Activated T-cell treated with anti-CD3 and anti-CD28 coated beads for 48 hours (primary cell): ENCODE measurements around the gene NCOA4.
"Not testable (repeated sequence)": the region's sequence is repeated elsewhere in the genome, so short reads cannot be mapped to it uniquely, and the experiment has no call there.

ENCODE experiments used
- DNase-seq: peaks from one replicate; pipeline ENCODE4 v3.0.0-alpha.2; 2020; ENCODE audit warnings: low read depth

Gene NCOA4

DNA sequence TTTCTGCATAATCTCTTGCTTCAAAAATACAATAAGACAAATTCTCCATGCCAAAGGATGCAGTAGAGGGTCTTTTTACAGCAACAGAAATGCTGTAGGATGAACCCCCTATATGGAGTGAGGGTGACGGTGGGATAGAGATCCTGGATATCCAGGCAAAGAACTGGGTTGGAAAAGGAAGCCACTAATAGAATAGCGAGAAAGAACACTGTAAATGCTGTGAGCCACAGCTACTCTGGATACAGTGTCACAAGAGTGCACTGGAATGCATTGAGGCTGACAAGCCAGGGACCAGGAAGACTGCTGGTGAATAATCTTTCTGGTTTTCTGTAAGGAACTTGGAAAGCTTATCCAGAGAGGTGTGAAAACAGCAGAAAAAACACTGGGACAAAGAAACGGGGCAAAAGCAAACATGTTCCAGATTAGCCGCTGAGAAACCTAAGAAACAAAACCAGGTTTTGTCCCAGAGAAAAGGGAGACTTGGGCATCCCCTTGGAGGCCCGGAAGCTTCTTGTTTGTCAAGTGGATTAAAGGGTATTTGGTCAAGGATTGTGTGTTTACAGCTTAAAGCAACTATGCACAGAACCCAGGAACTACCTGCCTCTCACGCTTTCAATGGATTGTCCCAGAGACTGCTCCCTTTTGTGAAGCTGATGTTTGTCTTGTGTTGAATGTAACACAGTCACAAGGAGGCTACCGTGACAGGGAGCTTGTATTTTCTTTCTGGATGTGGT lies 21.8 kb upstream of the NCOA4 start:
- no peak for DNase-seq

DNA sequence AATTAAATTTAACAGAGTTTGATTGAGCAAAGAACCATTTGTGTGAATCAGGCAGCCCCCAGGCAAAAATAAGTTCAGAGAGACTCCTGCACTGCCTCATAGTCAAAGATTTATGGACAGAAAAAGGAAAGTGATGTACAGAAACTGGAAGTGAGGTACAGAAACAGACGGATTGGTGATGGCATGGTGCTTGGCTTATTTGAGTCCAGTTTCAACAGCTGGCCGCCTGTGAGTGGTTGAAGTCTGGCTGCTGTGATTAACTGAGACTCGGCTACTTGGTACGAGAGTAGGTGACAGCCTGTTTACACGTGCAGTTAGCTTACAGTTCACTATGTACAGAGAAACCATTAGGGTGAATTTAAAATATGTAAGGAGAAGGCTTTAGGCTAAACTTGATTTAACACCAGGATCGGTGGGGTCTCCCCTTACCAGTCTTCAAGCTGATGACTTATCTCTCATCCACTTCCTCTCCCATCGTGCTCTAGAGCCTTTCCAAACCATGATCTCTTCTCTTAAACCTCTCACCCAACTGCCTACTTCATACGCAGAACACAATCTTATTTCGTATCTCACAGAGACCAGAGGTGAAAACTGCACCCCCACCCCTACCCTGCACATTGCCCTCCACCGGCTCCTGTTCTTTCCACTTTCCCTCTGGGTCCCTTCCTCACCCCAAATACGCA lies 20.7 kb upstream of the NCOA4 start:
- DNase-seq: no peak

DNA sequence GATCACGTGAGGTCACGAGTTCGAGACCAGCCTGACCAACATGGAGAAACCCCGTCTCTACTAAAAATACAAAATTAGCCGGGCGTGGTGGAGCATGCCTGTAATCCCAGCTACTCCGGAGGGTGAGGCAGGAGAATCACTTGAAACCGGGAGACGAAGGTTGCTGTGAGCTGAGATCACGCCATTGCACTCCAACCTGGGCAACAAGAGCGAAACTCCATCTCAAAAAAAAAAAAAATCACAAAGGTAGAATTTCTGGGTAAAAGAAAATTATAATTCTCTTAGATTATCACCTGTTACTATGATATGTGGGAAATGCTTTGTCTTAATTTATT lies 19.0 kb upstream of the NCOA4 start:
- not testable (repeated sequence) for DNase-seq

DNA sequence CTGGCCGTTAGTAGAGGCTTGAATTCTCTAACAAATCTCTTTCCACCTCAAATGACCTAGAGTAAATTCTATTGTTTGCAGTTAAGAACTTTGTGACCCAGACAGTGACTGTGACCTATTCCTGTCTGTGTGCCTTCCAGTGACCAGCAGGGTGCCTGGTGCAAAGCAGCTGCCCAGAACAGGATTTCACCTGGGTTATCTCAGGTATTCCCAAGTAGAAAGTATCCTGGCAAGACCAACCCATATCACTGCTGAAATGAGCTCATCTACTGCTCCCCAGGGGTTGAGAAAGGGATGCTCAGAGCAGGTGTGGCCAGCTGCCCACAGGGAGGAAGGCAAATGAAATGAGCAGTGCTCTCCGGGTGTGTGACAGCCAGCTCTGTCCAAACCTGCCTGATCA lies 17.7 kb upstream of the NCOA4 start:
- no peak for DNase-seq

DNA sequence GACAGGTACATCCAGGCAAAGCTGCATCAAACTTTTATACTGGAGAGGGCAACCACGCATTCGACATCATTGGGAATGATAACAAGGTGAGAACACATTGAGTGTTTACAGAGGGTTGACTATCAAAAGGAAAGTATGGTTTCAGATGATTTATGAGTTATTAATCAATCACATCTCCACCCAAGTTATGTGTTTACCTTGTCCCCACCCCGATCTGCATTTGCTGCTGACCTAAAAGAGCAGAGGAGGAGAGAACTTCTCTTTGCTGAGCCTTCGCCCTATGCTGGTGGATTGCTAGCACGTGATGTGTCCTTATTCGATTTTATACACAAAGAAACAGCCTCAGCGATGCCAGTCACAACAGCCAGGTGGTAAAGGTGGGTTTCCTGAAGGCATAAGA lies 15.8 kb upstream of the NCOA4 start, which contains the start of gene MSMB:
TSS of gene MSMB (minus strand) at position 9 of the 400 bp plus-strand sequence. CDS start 32 bp downstream, outside the sequence.
- DNase-seq: no peak

DNA sequence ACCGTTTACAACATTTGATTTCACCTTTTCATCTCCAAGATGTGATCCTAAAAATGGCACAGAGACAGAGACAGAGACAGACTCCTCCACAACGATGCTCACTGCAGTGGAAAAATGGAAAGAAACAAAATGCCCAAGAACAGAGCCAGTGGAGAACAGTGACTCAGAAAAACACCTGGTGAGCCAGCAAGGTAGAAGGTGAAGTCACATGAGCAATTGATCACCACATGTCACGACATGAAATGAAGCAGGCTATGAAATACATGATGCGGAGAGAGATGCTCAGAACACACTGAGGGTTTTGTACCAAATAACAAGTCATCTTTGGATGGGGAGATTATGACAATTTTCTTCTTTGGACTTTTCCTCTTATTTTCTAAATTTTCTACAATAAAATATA lies 12.1 kb upstream of the NCOA4 start:
- no peak for DNase-seq

DNA sequence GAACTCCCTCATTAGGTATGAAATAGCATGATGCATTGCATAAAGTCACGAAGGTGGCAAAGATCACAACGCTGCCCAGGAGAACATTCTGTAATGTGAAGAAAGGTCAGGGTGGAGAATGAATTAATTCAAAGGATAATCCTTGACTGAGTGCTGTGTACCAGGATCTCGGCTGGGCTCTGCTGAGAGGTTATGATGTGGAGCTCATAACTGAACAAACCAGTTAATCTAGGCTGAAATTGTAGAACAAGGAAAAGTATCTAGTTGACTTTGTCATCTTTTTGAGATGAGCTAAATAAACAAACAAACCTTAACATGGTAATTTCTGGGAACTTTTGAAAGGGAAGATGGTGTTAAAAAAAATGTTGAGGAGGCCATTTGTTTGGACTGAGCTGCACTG lies 9.6 kb upstream of the NCOA4 start:
- no peak for DNase-seq

DNA sequence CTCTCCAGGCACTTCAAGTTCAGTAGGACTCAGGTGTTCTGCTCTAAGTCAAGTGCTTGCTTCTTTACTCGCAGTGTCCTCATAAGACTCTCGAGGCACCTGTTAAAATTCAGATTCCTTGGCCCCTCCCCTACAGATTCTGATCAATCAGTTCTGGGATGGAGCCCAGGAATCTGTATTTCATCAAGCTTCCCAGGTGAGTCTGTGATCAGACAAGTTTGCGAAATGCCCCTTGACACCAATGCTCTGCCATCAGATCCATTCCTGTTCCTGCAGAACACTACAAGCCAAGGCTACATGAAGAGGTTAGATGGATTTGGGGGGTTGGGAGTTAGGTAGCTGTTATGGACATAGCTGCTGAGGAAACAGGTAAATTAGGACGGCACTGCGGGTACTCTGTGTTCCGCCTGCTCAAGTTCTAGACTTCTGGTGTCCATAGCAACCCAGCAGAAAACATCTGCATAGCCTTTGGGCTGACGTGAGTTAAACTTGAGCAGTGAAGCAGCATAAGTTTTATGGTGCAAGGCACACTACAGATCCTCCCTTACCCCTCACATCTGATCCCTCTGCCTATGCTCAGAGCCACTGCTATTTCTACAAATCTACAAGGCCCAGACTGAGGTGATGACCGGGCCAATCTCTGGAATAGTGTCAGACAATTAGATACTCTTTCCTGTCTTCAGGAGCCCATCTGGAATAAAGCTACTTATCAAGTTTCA lies 6.8 kb upstream of the NCOA4 start:
- no peak for DNase-seq

DNA sequence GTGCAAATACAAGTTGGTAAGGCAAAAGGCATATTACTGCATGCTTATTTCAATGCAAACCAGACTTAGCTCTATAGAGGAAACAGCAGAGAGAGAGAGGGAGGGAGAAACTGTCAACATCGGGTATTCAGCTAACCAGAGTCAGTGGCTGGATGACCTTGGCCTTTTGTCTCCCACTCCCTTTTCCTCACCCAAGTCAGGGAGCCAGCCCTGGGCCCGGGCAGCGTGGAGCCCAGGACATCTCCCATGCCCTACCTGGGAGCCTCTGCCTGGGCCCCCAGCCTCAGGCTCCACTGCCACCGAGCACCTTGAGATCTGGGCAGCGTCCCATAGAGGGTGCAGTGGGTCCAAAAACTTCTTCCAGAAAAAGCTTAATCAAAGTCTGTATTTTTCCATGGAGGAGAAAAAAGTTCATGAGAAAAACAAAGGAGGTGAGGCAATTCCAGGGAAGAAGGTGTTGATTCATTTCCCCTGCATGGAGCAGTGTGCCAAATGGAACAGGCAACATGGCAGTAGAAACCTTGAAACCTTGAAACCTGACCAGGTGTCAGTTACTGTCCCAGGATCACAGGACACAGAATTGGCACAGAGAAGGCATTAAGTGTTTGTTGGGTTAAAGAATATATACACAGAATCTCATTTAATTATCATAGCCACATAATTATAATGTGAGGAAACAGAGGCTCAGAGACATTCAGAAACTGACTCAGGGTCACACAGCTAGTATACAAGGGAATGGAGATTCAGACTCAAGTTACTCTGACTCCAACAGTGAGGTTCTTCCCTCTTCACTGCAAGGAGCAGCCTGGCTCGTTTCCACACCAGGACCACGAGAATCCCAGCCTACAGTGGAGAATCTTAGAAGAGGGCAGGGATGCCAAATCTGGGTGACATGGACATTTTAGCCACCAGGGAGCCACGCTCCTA lies 5.8 kb upstream of the NCOA4 start:
- DNase-seq: no peak

DNA sequence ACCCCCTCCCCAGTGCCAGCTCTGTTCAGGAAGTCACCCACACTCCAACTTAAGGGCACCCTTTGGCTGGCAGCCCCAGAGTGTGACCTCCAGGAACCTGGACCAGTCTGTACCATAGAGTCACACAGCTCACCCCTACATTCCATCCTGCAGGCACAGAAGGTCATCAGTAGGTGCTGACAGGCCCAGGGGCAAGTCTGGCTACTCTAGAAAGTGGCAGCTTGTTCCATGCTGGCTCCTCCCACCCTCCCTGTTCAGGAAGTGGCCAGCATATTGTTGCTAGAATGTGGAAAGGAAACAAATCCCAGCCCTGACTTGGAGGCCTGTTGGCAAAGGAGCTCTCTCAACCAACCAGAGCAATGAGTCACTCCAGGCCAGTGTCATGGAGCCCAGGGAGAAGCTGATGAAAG lies 3.2 kb upstream of the NCOA4 start:
- DNase-seq: no peak

DNA sequence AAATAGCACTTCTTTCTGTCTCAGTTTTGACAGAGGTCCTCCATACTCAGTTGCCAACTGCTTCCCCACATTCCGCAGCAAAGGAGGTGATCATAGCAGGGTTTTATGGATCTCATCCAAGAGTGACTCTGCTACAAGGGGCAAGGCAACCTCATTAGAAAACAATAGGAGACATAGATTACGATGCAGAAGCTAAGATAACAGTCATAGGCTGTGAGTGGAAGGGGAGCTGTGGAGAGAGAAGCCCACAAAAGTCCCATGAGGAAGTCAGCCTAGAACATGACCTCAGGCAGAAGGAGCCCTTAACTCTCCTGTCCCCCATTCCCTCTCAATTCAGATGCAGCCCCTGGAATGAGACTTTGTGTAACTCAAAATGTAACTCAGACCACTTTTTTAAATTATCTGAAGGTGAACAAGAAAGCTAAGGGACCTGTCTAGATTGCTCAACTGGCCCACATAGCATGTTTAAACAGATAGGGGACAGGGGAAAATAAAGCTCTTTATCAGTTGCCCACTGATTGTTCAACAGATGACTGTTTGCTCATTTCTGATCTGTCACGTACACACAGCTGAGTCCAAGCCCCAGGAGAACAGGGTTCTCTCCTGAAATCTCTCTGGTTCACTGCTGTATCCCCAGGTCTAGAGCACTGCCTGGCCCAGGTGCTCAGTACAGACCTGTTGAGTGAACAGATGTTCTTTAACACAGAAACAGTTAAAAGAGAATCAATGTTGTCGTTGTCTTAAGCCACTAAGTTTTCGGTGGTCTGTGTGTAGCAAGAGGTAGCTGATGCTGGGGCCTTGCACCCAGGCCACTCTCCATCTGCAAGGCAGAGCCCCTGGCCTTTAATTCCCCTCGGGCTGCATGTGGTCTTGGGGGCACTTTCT lies 1.5 kb upstream of the NCOA4 start:
- DNase-seq: no peak

DNA sequence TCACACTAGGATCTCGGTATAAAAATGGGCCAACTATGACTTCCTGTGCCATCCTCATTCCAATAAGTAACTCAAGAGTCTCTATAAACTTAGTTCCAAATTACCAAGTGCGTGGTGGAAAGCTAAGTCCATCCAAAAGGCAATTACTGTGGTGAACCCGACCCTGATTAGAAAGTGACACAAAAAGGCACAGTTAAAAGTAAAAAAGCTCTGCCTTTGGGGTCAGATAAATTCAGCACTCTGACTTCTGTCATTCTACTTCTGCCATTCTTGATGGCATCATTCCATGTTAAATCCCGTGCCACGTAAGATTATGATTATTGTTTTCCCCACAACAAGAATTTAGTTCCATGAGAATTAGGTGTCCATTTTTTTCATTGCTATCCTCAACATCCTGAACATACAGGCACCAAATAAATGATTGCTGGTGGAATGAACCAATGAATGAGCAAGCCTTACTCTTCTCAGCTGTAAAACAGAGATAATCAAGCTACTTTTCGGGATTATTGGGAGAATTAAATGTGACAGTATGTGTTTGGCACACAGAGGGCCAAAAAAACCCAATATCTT lies 877 bp downstream of the NCOA4 start:
- DNase-seq: no peak

DNA sequence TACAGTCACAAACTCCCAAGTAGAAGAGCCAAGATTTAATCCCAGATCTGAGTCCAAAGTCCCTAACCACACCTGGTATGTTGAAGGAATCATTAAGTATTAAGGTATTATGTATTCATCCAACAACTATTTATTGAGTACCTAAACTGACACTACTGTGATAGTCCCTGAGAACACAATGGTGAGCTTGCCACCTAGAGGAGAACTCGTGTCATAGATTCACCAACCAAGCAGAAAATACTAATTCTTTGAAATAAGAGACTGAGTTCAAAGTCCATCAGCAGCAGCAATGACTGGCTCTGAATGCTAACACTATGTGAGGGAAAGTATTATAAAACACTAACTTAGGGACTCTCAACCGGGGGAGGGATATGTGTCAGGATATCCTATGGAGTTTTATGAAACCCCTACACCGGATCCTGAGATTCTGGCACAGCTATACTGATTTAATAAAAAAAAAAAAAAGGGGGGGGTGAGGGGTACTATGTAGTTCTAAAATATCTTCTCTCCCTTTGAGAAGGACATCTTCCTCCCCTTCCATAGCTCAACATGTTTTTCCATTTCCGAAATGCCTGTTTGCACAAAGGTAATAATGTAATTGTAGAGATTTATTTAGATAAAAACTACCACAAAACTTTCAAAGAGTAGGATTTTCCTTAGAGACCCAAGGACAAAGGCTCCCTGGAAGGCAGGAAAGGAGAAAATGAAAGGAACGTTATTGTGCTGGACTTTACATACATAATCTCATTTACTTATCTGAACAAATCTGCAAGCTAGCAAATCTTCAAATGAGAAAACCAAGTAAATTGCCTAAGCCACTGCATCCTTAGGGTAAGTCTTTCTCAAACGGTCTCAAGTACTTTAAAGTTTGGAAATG lies 1.6 kb downstream of the NCOA4 start:
- DNase-seq: no peak

DNA sequence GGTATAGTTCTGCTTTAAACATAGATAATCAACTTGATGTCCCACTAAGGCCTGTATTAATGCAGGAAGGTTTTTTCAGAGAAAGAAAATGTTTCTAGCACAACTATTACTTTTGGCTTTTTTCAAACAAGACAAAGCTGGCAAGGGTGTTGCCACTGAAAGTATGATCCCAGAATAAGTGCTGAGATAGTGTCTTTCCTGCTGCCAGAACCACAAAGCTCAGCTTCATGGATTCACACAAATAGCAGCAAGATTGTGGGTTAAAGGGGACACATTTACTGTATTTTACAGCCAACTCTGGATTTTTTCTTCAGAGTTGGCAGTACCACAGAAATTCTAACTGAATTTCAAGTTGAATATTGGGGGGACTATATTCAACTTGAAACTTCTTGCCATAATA lies 4.3 kb downstream of the NCOA4 start:
- DNase-seq: no peak

DNA sequence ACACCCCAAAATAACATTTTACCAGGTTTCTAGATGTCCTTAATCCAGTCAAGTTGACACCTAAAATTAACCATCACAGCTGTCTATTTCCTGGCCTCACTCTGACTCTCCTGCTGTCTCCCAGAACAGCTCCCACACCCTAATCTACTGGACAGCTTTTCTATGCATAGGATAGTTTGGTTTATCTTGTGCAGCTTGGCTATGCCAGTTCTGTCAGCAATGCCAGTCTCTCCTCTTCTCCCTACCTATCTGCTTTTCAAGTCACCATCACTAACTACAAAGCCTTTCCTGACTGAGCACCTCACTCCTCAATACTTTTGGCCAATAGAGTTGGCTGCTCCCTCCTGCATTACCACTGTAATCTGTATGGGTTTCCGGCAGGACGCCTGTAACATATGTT lies 5.0 kb downstream of the NCOA4 start:
- no peak for DNase-seq

DNA sequence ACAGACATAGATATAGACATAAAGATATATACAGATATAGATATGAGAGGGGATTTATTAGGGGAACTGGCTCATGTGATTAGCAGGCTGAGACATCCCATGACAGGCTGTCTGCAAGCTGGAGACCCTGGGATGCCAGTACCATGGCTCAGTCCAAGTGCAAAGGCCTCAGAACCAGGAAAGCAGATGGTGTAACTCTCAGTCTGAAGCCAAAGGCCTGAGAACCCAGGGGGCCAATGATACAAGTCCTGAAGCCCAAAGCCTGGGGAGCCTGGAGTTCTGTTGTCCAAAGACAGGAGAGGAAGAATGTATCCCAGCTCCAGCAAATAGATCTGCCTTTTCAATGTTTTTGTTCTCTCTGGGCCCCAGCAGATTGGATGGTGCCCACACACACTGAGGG lies 5.5 kb downstream of the NCOA4 start:
- no peak for DNase-seq

DNA sequence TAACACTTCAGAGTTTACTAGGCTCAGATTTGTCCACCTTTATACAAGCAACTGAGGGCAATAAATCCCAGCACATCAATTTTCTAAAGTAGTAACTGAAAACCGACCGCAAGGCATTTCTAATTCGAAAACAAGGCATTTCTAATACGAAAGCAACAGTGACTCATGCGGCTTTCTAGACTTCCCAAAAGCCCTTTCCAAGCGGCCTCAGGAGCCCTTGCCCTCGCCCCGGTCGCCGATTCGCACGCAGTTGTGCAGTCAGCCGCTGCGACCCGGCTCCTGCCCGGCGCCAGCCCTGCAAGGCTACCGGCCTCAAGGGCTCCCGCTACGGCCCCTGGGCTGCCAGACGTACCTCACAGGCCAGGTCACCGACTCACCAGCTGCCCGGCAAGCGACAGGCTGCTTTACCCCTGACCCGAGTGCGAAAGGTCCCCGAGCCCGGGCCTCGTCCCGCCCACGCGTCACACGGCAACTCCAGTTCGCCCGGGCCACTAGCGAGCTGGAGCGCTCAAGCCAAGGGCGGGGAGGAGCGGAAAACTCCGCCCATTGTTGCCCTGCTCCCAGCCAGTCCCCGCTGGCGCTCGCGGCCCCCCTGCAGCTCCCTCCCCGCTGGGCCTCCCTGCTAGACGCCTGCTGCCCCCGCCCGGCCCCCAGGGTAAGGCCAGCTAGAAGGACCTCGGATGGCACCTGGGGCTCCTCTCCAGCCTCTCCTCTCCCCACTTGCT lies 7.3 kb downstream of the NCOA4 start:
- peak; percentile 82 for DNase-seq

DNA sequence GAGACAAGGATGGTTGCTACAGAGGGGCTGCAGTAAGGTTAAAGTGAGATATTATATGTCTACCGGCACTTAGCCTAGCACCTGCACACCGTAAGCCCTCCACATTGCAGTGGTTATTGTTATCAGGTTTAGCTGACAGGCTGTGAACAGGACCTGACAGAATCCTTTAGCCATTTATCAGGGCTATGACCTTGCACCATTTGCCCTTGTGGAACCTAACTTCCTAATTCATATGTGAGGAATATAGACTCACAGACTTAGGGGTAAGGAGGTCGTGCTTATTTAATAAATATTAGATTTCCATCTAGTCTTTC lies 10.1 kb downstream of the NCOA4 start:
- DNase-seq: no peak
